ENCODE data around the gene ELSPBP1. TPM values are rescaled to one million over a fixed set of nuclear protein-coding genes. Genes with fewer than 3 reads are reported as not detected.
A peak's percentile ranks its signal among the peaks of the same experiment; 100 is the strongest.
"Not testable (repeated sequence)": the region's sequence is repeated elsewhere in the genome, so short reads cannot be mapped to it uniquely, and the experiment has no call there.

The ELSPBP1 gene
- under 1 TPM in 2 of 4 donors, not detected in 2; 0.22 to 0.72 TPM for polyA plus RNA-seq (ENCODE audit: insufficient read length in 4 of 4)

GRCh38 chr19:47994209-47994802, at the start of gene ELSPBP1:
Gene ELSPBP1 (plus strand): TSS chr19:47994632. CDS start chr19:48008668, 14,036 bp downstream.
- peak; percentile 29 to 62 (median 46) for DNase-seq (ENCODE audit: low read depth in 4 of 4, low spot score in 2 of 4)

- DNase-seq (ENCODE audit: low read depth in 4 of 4, low spot score in 2 of 4): not testable (repeated sequence)
Observed at GRCh38 chr19:47949852-47950521, 44.4 kb upstream of the ELSPBP1 start.

- DNase-seq (ENCODE audit: low read depth in 4 of 4, low spot score in 2 of 4): not testable (repeated sequence)
Observed at GRCh38 chr19:47952132-47952531, 42.3 kb upstream of the ELSPBP1 start.

GRCh38 chr19:47955936-47956335, 38.5 kb upstream of the ELSPBP1 start:
- not testable (repeated sequence) for DNase-seq (ENCODE audit: low read depth in 4 of 4, low spot score in 2 of 4)

GRCh38 chr19:47973529-47973928, 20.9 kb upstream of the ELSPBP1 start:
- DNase-seq (ENCODE audit: low read depth in 4 of 4, low spot score in 2 of 4): no peak

- no peak for DNase-seq (ENCODE audit: low read depth in 4 of 4, low spot score in 2 of 4)
Observed at GRCh38 chr19:47991191-47991808, 3.1 kb upstream of the ELSPBP1 start.

GRCh38 chr19:47992070-47992469, 2.4 kb upstream of the ELSPBP1 start, which contains the start of gene BSPH1:
Gene BSPH1 (minus strand): TSS chr19:47992170. CDS start chr19:47992081, 89 bp downstream.
- no peak for DNase-seq (ENCODE audit: low read depth in 4 of 4, low spot score in 2 of 4)

- DNase-seq (ENCODE audit: low read depth in 4 of 4, low spot score in 2 of 4): no peak
Observed at GRCh38 chr19:47996230-47996727, 1.8 kb downstream of the ELSPBP1 start.

GRCh38 chr19:47998800-47999199, 4.4 kb downstream of the ELSPBP1 start:
- DNase-seq (ENCODE audit: low read depth in 4 of 4, low spot score in 2 of 4): no peak

- DNase-seq (ENCODE audit: low read depth in 4 of 4, low spot score in 2 of 4): no peak
Observed at GRCh38 chr19:48000846-48001245, 6.4 kb downstream of the ELSPBP1 start.

- no peak for DNase-seq (ENCODE audit: low read depth in 4 of 4, low spot score in 2 of 4)
Observed at GRCh38 chr19:48004236-48004635, 9.8 kb downstream of the ELSPBP1 start.

GRCh38 chr19:48006762-48007161, 12.3 kb downstream of the ELSPBP1 start:
- DNase-seq (ENCODE audit: low read depth in 4 of 4, low spot score in 2 of 4): no peak

GRCh38 chr19:48010932-48011758, 16.7 kb downstream of the ELSPBP1 start:
- DNase-seq (ENCODE audit: low read depth in 4 of 4, low spot score in 2 of 4): no peak

GRCh38 chr19:48020686-48021085, 26.3 kb downstream of the ELSPBP1 start:
- no peak for DNase-seq (ENCODE audit: low read depth in 4 of 4, low spot score in 2 of 4)

GRCh38 chr19:48023011-48023410, 28.6 kb downstream of the ELSPBP1 start:
- DNase-seq (ENCODE audit: low read depth in 4 of 4, low spot score in 2 of 4): no peak

GRCh38 chr19:48023518-48023917, 29.1 kb downstream of the ELSPBP1 start:
- no peak for DNase-seq (ENCODE audit: low read depth in 4 of 4, low spot score in 2 of 4)

- no peak for DNase-seq (ENCODE audit: low read depth in 4 of 4, low spot score in 2 of 4)
Observed at GRCh38 chr19:48025480-48025879, 31.0 kb downstream of the ELSPBP1 start.

- DNase-seq (ENCODE audit: low read depth in 4 of 4, low spot score in 2 of 4): no peak
Observed at GRCh38 chr19:48029431-48029830, 35.0 kb downstream of the ELSPBP1 start.

- DNase-seq (ENCODE audit: low read depth in 4 of 4, low spot score in 2 of 4): no peak
Observed at GRCh38 chr19:48030073-48030472, 35.6 kb downstream of the ELSPBP1 start.

- no peak for DNase-seq (ENCODE audit: low read depth in 4 of 4, low spot score in 2 of 4)
Observed at GRCh38 chr19:48033604-48034003, 39.2 kb downstream of the ELSPBP1 start.

- DNase-seq (ENCODE audit: low read depth in 4 of 4, low spot score in 2 of 4): no peak
Observed at GRCh38 chr19:48036765-48037164, 42.3 kb downstream of the ELSPBP1 start.

Measured in left renal cortex interstitium (tissue), 4 donors.